ENCODE results near the gene WNT9A.

DNA sequence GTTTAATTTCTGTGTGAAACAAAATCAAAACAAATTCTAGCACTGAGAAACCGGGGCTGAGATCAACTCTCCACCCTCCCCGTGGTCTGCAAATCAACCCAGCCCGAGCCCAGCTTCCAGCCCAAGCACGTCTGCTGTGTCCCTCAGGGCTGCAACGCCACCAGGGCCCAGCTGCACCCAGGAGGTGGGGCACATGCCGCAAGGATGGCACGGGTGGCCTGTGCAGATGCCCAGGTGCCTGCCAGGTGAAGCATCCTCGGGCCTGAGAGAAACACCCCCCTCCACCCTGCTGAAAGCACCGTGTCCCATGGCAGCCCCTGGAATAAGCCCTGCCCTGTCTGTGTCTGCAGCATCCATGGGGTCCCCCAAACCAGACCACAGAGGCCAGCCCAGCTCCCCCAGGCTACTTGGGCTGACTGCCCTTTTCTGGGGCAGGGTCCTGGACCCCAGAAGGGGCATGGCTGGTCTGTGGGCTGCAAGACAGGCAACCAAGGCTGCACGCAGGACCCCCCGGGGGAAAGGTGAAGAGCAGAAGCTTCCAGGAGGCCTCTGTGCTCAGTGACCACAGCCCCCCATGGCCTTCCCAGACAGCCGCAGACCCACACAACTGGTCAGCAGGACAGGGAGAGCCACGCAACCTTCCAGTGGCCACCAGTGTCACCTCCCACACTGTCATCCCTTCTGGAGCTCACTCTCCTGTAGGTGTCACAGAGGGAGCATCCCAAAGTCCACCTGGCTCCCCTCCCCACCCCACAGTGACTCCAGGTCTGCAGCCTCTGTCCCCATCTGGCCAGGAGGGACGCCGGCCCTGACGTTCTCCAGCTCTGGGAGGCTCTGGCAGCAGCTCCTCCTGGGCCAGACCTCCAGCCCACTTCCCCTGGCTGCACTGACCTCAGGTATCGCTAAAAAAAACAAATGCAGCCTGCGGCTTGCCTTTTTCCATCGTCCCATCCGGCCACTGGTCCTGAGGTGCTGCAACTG, 7.7 kb downstream of the WNT9A start:
- TF ChIP-seq, protein P1, sequence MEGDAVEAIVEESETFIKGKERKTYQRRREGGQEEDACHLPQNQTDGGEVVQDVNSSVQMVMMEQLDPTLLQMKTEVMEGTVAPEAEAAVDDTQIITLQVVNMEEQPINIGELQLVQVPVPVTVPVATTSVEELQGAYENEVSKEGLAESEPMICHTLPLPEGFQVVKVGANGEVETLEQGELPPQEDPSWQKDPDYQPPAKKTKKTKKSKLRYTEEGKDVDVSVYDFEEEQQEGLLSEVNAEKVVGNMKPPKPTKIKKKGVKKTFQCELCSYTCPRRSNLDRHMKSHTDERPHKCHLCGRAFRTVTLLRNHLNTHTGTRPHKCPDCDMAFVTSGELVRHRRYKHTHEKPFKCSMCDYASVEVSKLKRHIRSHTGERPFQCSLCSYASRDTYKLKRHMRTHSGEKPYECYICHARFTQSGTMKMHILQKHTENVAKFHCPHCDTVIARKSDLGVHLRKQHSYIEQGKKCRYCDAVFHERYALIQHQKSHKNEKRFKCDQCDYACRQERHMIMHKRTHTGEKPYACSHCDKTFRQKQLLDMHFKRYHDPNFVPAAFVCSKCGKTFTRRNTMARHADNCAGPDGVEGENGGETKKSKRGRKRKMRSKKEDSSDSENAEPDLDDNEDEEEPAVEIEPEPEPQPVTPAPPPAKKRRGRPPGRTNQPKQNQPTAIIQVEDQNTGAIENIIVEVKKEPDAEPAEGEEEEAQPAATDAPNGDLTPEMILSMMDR (IDR thresholded peaks at IDR 0.05): no peak
- TF ChIP-seq POLR2A (IDR thresholded peaks at IDR 0.05): no peak
